Stimulated activated CD4-positive, alpha-beta T cell treated with anti-CD3 and anti-CD28 coated beads, Interleukin-15, amount 100 ng/mL, for 1 hour (primary cell): ENCODE data around the gene OR9K2.
"Not testable (repeated sequence)": the region's sequence is repeated elsewhere in the genome, so short reads cannot be mapped to it uniquely, and the experiment has no call there.

Source experiments
- DNase-seq, 2 donors: peaks; one replicate each; pipeline ENCODE4 v3.0.0-alpha.2; 2020; ENCODE audit warnings: low read depth in 1 of 2, low spot score in 1 of 2

OR9K2 gene

GRCh38 chr12:55126106-55126505, at the start of gene OR9K2:
Gene OR9K2, plus strand, starts transcription at chr12:55126406. Its CDS starts 3,429 bp downstream, at chr12:55129835.
- no peak for DNase-seq

GRCh38 chr12:55092579-55092978, 33.6 kb upstream of the OR9K2 start:
- no peak for DNase-seq

- DNase-seq: no peak
Measured at GRCh38 chr12:55112378-55112875, 13.8 kb upstream of the OR9K2 start.

- no peak for DNase-seq
Measured at GRCh38 chr12:55116152-55116551, 10.1 kb upstream of the OR9K2 start.

- DNase-seq: no peak
Measured at GRCh38 chr12:55132816-55133215, 6.6 kb downstream of the OR9K2 start.

- DNase-seq: no peak
Measured at GRCh38 chr12:55142669-55143565, 16.7 kb downstream of the OR9K2 start.

- no peak for DNase-seq
Measured at GRCh38 chr12:55143566-55143870, 17.3 kb downstream of the OR9K2 start.

GRCh38 chr12:55167010-55167640, 40.9 kb downstream of the OR9K2 start:
- not testable (repeated sequence) for DNase-seq

- no peak for DNase-seq
Measured at GRCh38 chr12:55171445-55171844, 45.2 kb downstream of the OR9K2 start.

- DNase-seq: not testable (repeated sequence)
Measured at GRCh38 chr12:55171846-55172245, 45.6 kb downstream of the OR9K2 start.

- no peak for DNase-seq
Measured at GRCh38 chr12:55172686-55173085, 46.5 kb downstream of the OR9K2 start.

GRCh38 chr12:55173456-55173855, 47.2 kb downstream of the OR9K2 start:
- DNase-seq: no peak
